ENCODE results near the gene MLLT3.

GRCh38 chr9:20621471-20622329, 599 bp downstream of the MLLT3 start:
- no peak for TF ChIP-seq POLR2AphosphoS5 (IDR thresholded peaks at IDR 0.05; ENCODE audit: low read depth, low read length)
- TF ChIP-seq SIN3A (IDR thresholded peaks at IDR 0.05; ENCODE audit: borderline replicate concordance, insufficient read depth, low read length), result peak; percentile 46; the same call in 1 of the 2 replicates
- TF ChIP-seq TAF1 (IDR thresholded peaks at IDR 0.05; ENCODE audit: borderline replicate concordance, insufficient read depth, low read length), result no peak
- TF ChIP-seq REST (IDR thresholded peaks at IDR 0.05; ENCODE audit: insufficient read depth in 1 of 2, low read depth in 2 of 2, low read length in 2 of 2), result no peak; a peak in 1 of 4 replicates

Data from PFSK-1 (cell line).